Measurements from ENCODE around the gene GPC5.
"Not testable (repeated sequence)": the region's sequence is repeated elsewhere in the genome, so short reads cannot be mapped to it uniquely, and the experiment has no call there.

GPC5 gene

GRCh38 chr13:91801772-91802171, 403.4 kb downstream of the GPC5 start:
- DNase-seq: not testable (repeated sequence)

GRCh38 chr13:91802957-91803356, 404.5 kb downstream of the GPC5 start:
- DNase-seq: no peak

- DNase-seq: no peak
Measured at GRCh38 chr13:91804724-91805123, 406.3 kb downstream of the GPC5 start.

GRCh38 chr13:91805605-91806004, 407.2 kb downstream of the GPC5 start:
- no peak for DNase-seq

GRCh38 chr13:91809161-91809560, 410.7 kb downstream of the GPC5 start:
- no peak for DNase-seq

GRCh38 chr13:91813253-91813652, 414.8 kb downstream of the GPC5 start:
- DNase-seq: no peak

- no peak for DNase-seq
Measured at GRCh38 chr13:91816263-91816807, 417.9 kb downstream of the GPC5 start.

- DNase-seq: no peak
Measured at GRCh38 chr13:91817250-91817649, 418.8 kb downstream of the GPC5 start.

GRCh38 chr13:91824416-91824815, 426.0 kb downstream of the GPC5 start:
- no peak for DNase-seq

GRCh38 chr13:91825516-91825915, 427.1 kb downstream of the GPC5 start:
- DNase-seq: no peak

GRCh38 chr13:91836553-91836952, 438.1 kb downstream of the GPC5 start:
- DNase-seq: no peak

GRCh38 chr13:91845612-91846011, 447.2 kb downstream of the GPC5 start:
- no peak for DNase-seq

- no peak for DNase-seq
Measured at GRCh38 chr13:91863699-91864098, 465.3 kb downstream of the GPC5 start.

GRCh38 chr13:91868351-91868750, 469.9 kb downstream of the GPC5 start:
- DNase-seq: no peak

- no peak for DNase-seq
Measured at GRCh38 chr13:91878491-91878890, 480.1 kb downstream of the GPC5 start.

GRCh38 chr13:91879360-91879759, 480.9 kb downstream of the GPC5 start:
- no peak for DNase-seq

GRCh38 chr13:91882918-91883317, 484.5 kb downstream of the GPC5 start:
- no peak for DNase-seq

- no peak for DNase-seq
Measured at GRCh38 chr13:91889641-91890040, 491.2 kb downstream of the GPC5 start.

- no peak for DNase-seq
Measured at GRCh38 chr13:91891141-91891540, 492.7 kb downstream of the GPC5 start.

- DNase-seq: no peak
Measured at GRCh38 chr13:91893040-91893439, 494.6 kb downstream of the GPC5 start.

- no peak for DNase-seq
Measured at GRCh38 chr13:91894316-91894715, 495.9 kb downstream of the GPC5 start.

GRCh38 chr13:91896547-91896946, 498.1 kb downstream of the GPC5 start:
- DNase-seq: no peak

GRCh38 chr13:91898986-91899385, 500.6 kb downstream of the GPC5 start:
- not testable (repeated sequence) for DNase-seq

GRCh38 chr13:91902291-91902690, 503.9 kb downstream of the GPC5 start:
- no peak for DNase-seq

GRCh38 chr13:91904005-91904404, 505.6 kb downstream of the GPC5 start:
- no peak for DNase-seq

GRCh38 chr13:91904597-91904996, 506.2 kb downstream of the GPC5 start:
- no peak for DNase-seq
